Naive thymus-derived CD4-positive, alpha-beta T cell (primary cell): ENCODE data around the gene SPRR4. TPM values are rescaled to one million over a fixed set of nuclear protein-coding genes. Genes with fewer than 3 reads are reported as not detected.

Experiments used
- ATAC-seq: fragments of 150-1000 bp; cut with Tn5 transposase; 2 replicates; pipeline ENCODE4 v1.10.0; 2021; ENCODE audit warnings: mild to moderate bottlenecking, moderate library complexity
- CTCF ChIA-PET: fragments of 350-600 bp; sonication (Branson Sonifier 250); formaldehyde crosslinking; loops from one replicate; lab custom pipeline; 2021; ENCODE audit warnings: antibody characterized with exemption; lab: Charles Lee
- POLR2A ChIA-PET: fragments of 350-600 bp; sonication (Branson Sonifier 250); formaldehyde crosslinking; loops from one replicate; lab custom pipeline; 2021; ENCODE audit warnings: antibody characterized with exemption, inconsistent platforms; lab: Charles Lee
- DNase-seq, 9 donors: peaks; one replicate each; pipeline versions ENCODE4 v3.0.0 to v3.0.0-alpha.2; 2020 to 2022; ENCODE audit warnings: mixed read lengths in 1 of 9
- H3K27ac ChIP-seq: one replicate; pipeline ENCODE4 v1.7.0; 2013; ENCODE audit warnings: mild to moderate bottlenecking, low read depth, low read length, moderate library complexity
- H3K27me3 ChIP-seq, 2 donors: one replicate each; pipeline ENCODE4 v1.7.0; 2013; ENCODE audit warnings: low read length in 2 of 2, mild to moderate bottlenecking in 2 of 2, moderate library complexity in 2 of 2; ENCODE audit not compliant: control insufficient read depth in 2 of 2, insufficient read depth in 2 of 2
- H3K36me3 ChIP-seq, 3 experiments: 1 replicate in 2 of 3; 2 replicates in 1 of 3; pipeline ENCODE4 v1.7.0; 2013; ENCODE audit warnings: low read length in 3 of 3, mild to moderate bottlenecking in 3 of 3, moderate library complexity in 1 of 3; ENCODE audit not compliant: insufficient read depth in 3 of 3, control insufficient read depth in 2 of 3
- H3K4me1 ChIP-seq, 2 donors: one replicate each; pipeline ENCODE4 v1.7.0; 2013; ENCODE audit warnings: low read length in 2 of 2, mild to moderate bottlenecking in 2 of 2, moderate library complexity in 1 of 2; ENCODE audit not compliant: control insufficient read depth in 2 of 2, insufficient read depth in 2 of 2
- H3K4me3 ChIP-seq: 2 replicates; pipeline ENCODE4 v1.7.0; 2013; ENCODE audit warnings: mild to moderate bottlenecking, low read length
- H3K9me3 ChIP-seq, 3 experiments: 1 replicate in 2 of 3; 2 replicates in 1 of 3; pipeline ENCODE4 v1.7.0; 2013; ENCODE audit warnings: low read length in 3 of 3; ENCODE audit not compliant: control insufficient read depth in 2 of 3
- H3K27ac Mint-ChIP-seq, 9 donors: one replicate each; pipeline ENCODE4 v1.8.0; 2020 to 2022; ENCODE audit warnings: mixed read lengths in 9 of 9, mild to moderate bottlenecking in 8 of 9, moderate library complexity in 5 of 9, inconsistent platforms in 2 of 9
- H3K27me3 Mint-ChIP-seq, 5 donors: one replicate each; pipeline ENCODE4 v1.8.0; 2021 to 2022; ENCODE audit warnings: mixed read lengths in 5 of 5, mild to moderate bottlenecking in 1 of 5
- H3K36me3 Mint-ChIP-seq, 5 donors: one replicate each; pipeline ENCODE4 v1.8.0; 2020 to 2022; ENCODE audit warnings: mixed read lengths in 5 of 5, mild to moderate bottlenecking in 3 of 5, inconsistent platforms in 1 of 5
- H3K4me1 Mint-ChIP-seq, 7 donors: one replicate each; pipeline ENCODE4 v1.8.0; 2020 to 2022; ENCODE audit warnings: mixed read lengths in 7 of 7, mild to moderate bottlenecking in 3 of 7, inconsistent platforms in 1 of 7
- H3K4me3 Mint-ChIP-seq, 10 donors: one replicate each; pipeline ENCODE4 v1.8.0; 2020 to 2022; ENCODE audit warnings: mild to moderate bottlenecking in 10 of 10, mixed read lengths in 10 of 10, moderate library complexity in 6 of 10, inconsistent platforms in 2 of 10
- H3K9me3 Mint-ChIP-seq, 11 donors: one replicate each; pipeline ENCODE4 v1.8.0; 2020 to 2022; ENCODE audit warnings: mixed read lengths in 11 of 11, mild to moderate bottlenecking in 4 of 11, inconsistent platforms in 1 of 11, moderate library complexity in 1 of 11
- intact Hi-C, 2 donors: fragments of 100-400 bp; cut with micrococcal nuclease; formaldehyde crosslinking; loops; one replicate each; pipeline ENCODE4 v1.15.1; 2023
- polyA plus RNA-seq, 2 donors: library from polyadenylated mRNA; unstranded; fragments of 300-500 nt; fragmentation: Illumina TruSeq; gene quantifications; one replicate each; pipeline ENCODE4 v1.2.3, GENCODE V29; 2021
- total RNA-seq, 6 experiments: library from RNA in 5 of 6; stranded (reverse) in 5 of 6; gene quantifications; 1 replicate in 5 of 6; 2 replicates in 1 of 6; pipeline ENCODE4 v1.2.3 and lab custom pipeline; 2021 to 2026

Gene SPRR4
- total and polyA plus RNA-seq, 7 experiments from 2014 or later: not detected

DNA sequence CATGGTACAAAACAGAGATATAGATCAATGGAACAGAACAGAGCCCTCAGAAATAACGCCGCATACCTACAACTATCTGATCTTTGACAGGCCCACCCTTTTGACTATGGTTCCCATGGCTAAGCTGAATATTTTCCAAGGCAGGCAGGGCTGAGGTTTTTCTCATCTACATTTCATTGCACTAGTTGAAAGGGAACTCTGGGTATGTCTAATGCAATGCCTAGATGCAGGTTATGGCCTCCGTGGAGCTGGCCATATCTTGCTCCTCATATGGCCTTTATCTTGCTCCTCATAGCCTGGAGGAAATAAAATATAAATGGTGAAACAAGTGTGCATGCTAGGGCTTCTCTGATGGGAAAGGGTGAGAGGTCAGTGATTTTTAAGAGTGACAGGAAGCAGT lies 12.9 kb upstream of the SPRR4 start:
- DNase-seq (no peak), ATAC-seq (no peak)
- Histone ChIP-seq H3K9me3 (no peaks in the 10 kb centered on the region), H3K36me3 (no peaks in the 10 kb centered on the region), H3K27me3 (no peaks in the 10 kb centered on the region), H3K27ac (no peak overlapping the region), H3K4me1 (no peaks in the 10 kb centered on the region), H3K4me3 (no peak overlapping the region)
- no peaks in the 10 kb centered on the region for H3K4me1 Mint-ChIP-seq
- no peaks in the 10 kb centered on the region for H3K9me3 Mint-ChIP-seq
- H3K4me3 Mint-ChIP-seq: no peak overlapping the region
- peaks cover 0 to 28% (median 17%) of the 10 kb centered on the region in 5 donors for H3K27me3 Mint-ChIP-seq
- POLR2A ChIA-PET: no interaction called here
- intact Hi-C loops: no loop called here
- H3K27ac Mint-ChIP-seq: no peak overlapping the region
- no peaks in the 10 kb centered on the region for H3K36me3 Mint-ChIP-seq
- CTCF ChIA-PET: no interaction called here

DNA sequence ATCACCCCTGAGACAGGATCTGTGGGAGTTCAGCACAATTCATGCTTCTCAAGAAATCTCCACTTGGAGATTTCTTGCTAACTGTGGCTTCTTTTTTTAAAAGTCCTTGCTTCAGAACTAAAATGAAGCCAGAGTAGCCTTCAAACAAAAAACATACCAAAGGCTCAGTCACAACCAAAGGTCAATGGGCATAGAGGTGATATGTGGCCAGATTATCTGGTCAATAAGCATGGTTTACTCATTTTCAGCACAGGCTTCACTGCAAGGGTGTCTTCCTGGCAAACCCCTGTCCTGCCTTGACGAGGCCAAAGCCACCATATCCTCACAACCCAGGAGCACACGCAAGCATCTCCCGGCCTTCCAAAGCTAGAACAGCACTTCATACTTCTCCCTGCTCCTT lies 11.2 kb upstream of the SPRR4 start:
- CTCF ChIA-PET: no interaction called here
- H3K36me3 Mint-ChIP-seq: no peaks in the 10 kb centered on the region

DNA sequence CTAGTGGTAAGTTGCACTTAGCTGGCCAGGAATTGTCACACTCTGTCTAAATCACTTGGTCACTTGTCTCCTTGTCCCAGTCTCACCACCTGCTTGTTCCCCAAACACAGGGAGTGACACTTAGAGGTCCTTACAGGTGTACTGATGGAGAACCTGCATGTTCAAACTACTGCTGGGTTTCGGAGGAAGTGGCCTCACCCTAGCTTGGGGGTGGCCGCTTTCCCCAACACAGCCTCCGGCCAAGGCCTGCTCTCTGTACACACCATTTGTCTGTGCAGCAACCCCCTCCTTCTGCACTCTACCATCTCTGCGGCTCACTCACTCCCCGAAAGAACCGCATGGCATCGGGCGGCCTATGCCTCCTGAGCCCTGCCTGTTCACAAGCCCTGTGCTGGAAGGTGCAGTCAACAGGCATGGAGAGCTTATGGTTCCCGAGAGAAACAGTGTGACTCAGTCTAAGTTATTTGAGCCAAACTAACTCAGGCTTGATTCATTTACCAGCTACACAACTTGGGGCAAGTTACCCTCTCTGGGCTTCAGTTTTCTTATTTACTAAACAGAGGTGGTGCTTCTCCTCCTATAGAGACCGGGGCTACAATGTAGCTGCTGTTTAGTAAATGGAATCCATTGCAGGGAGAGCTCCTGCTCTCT lies 10.5 kb upstream of the SPRR4 start:
- Histone ChIP-seq H3K27me3 (no peaks in the 10 kb centered on the region), H3K36me3 (no peaks in the 10 kb centered on the region), H3K4me1 (no peaks in the 10 kb centered on the region), H3K9me3 (no peaks in the 10 kb centered on the region), H3K27ac (no peak overlapping the region), H3K4me3 (no peak overlapping the region)
- no peak overlapping the region for H3K27ac Mint-ChIP-seq
- no peak for ATAC-seq
- H3K27me3 Mint-ChIP-seq: peaks cover 0 to 20% (median 12%) of the 10 kb centered on the region in 5 donors
- no peak overlapping the region for H3K4me3 Mint-ChIP-seq
- no peaks in the 10 kb centered on the region for H3K4me1 Mint-ChIP-seq
- DNase-seq: no peak
- POLR2A ChIA-PET: no interaction called here
- intact Hi-C loops: no loop called here
- no peaks in the 10 kb centered on the region for H3K9me3 Mint-ChIP-seq
- H3K36me3 Mint-ChIP-seq: no peaks in the 10 kb centered on the region
- CTCF ChIA-PET: no interaction called here

More for the DNA sequence above, 11.2 kb upstream of the SPRR4 start:
- Histone ChIP-seq H3K27me3 (no peaks in the 10 kb centered on the region), H3K27ac (no peak overlapping the region), H3K36me3 (no peaks in the 10 kb centered on the region), H3K9me3 (no peaks in the 10 kb centered on the region), H3K4me1 (no peaks in the 10 kb centered on the region), H3K4me3 (no peak overlapping the region)
- ATAC-seq: no peak
- Mint-ChIP-seq H3K4me1 (no peaks in the 10 kb centered on the region), H3K27me3 (peaks cover 0 to 22% (median 12%) of the 10 kb centered on the region in 5 donors), H3K4me3 (no peak overlapping the region), H3K9me3 (no peaks in the 10 kb centered on the region), H3K27ac (no peak overlapping the region)
- DNase-seq: no peak
- intact Hi-C loops: no loop called here
- POLR2A ChIA-PET: no interaction called here

DNA sequence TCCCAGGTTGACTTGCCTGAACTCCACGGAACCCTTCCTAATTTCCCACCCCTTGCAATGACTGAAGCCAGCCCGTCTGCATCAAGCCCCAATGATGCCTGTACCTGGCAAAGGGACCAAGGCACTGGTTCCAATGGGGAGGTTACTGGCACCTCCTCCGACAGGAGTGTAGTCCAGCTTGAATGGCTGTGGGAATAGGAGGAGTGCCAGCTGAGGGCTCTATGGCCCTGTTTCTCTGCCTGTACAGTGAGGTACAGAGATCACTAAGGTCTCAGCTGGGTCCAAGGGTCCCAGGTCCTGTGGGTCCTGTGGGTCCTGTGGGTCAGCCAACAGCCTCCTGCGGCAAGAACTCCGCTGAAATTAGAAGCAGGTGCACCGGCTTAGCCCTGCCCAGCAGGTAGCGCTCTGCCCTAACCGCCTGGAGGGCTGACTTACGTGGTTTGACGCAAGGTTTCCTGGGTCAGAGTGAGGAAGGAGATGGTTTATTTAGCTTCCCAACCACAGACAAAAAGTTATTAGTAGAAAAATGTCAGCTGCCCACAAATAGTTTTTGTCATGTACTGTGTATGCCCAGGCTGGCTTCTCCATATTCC lies 9.9 kb upstream of the SPRR4 start:
- Mint-ChIP-seq H3K27me3 (peaks cover 0 to 26% (median 10%) of the 10 kb centered on the region in 5 donors), H3K9me3 (no peaks in the 10 kb centered on the region), H3K36me3 (no peaks in the 10 kb centered on the region), H3K4me1 (no peaks in the 10 kb centered on the region), H3K27ac (no peak overlapping the region), H3K4me3 (no peak overlapping the region)
- no peak overlapping the region for H3K4me3 ChIP-seq
- no peaks in the 10 kb centered on the region for H3K27me3 ChIP-seq
- DNase-seq: no peak
- ATAC-seq: no peak
- CTCF ChIA-PET: no interaction called here
- no peaks in the 10 kb centered on the region for H3K36me3 ChIP-seq
- intact Hi-C loops: no loop called here
- no peaks in the 10 kb centered on the region for H3K4me1 ChIP-seq
- POLR2A ChIA-PET: no interaction called here
- no peaks in the 10 kb centered on the region for H3K9me3 ChIP-seq
- H3K27ac ChIP-seq: no peak overlapping the region

DNA sequence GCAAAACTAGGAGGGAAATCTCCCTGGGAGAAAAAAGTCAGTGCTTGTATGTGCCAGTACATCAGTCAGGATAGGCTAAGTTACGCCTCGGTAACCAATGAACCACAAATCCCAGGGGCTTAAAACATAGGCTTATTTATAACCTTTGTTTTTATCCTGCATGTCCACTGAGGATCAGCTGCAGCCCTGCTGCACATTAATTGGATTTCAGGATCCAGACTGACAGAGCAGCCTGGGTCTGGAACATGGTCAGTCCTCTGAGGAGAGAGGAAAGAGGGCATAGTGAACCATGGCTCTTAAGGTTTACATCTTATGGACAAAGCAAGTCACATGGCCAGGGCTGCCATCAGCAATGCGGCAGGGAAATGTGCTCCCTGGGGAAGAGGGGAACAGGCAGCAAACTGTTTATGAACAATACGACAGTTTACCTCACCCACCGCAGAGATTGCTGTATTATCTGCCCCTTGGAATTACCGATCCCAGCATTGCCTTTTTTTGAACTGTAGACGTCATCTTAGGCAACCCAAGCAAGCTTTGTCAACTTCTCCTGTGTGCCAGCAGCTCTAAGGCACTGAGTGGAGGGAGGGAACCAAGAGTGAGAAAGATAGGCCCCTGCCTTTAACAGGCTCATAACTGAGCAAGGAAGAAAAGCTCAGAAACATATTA lies 9.1 kb upstream of the SPRR4 start:
- DNase-seq (no peak), ATAC-seq (no peak)
- Mint-ChIP-seq H3K4me3 (no peak overlapping the region), H3K9me3 (no peaks in the 10 kb centered on the region), H3K36me3 (no peaks in the 10 kb centered on the region), H3K27me3 (peaks cover 0 to 29% (median 10%) of the 10 kb centered on the region in 5 donors), H3K4me1 (no peaks in the 10 kb centered on the region), H3K27ac (no peak overlapping the region)
- Histone ChIP-seq H3K9me3 (no peaks in the 10 kb centered on the region), H3K36me3 (no peaks in the 10 kb centered on the region), H3K27me3 (no peaks in the 10 kb centered on the region), H3K4me1 (no peaks in the 10 kb centered on the region), H3K27ac (no peak overlapping the region), H3K4me3 (no peak overlapping the region)
- intact Hi-C loops: no loop called here
- ChIA-PET POLR2A (no interaction called here), CTCF (no interaction called here)

DNA sequence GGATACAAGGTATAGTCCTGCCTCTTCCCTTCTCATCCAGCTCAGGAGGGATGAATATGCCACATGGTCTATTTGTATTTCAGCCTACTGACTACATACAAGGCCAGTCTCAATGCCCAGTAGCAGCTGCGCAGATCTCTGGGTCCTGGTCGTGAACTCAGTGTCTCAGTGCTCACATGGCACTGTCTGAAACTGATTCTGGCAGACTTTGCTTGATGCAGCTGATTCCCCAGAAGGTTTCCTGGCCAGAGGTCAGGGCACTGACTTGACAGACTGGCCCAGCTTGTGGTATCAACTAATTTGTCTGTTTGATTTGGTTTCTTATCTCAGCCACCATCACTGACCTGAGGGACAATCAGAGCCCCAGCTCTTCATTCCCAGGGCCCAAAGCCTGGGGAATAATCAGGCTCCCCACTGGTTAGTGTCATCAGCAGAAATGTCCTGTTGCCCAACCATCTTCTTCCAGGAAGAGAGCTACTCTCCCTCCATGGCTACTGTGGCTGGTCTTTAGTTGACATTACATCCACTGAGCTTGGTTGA lies 7.5 kb upstream of the SPRR4 start:
- Mint-ChIP-seq H3K4me3 (no peak overlapping the region), H3K4me1 (no peaks in the 10 kb centered on the region), H3K27me3 (peaks cover 0 to 41% (median 10%) of the 10 kb centered on the region in 5 donors), H3K27ac (no peak overlapping the region), H3K36me3 (no peaks in the 10 kb centered on the region), H3K9me3 (no peaks in the 10 kb centered on the region)
- ChIA-PET POLR2A (no interaction called here), CTCF (no interaction called here)
- intact Hi-C loops: no loop called here
- ATAC-seq: no peak
- Histone ChIP-seq H3K4me3 (no peak overlapping the region), H3K27me3 (no peaks in the 10 kb centered on the region), H3K36me3 (no peaks in the 10 kb centered on the region), H3K4me1 (no peaks in the 10 kb centered on the region), H3K9me3 (no peaks in the 10 kb centered on the region), H3K27ac (no peak overlapping the region)
- DNase-seq: no peak
